HG03196 (cell line): Measurements from ENCODE around the gene DHX16.

Source experiments
- ATAC-seq: cut with Tn5 transposase; IDR thresholded peaks from one replicate; pipeline ENCODE4 v1.9.1; 2021; ENCODE audit not compliant: unreplicated experiment

The DHX16 gene

DNA sequence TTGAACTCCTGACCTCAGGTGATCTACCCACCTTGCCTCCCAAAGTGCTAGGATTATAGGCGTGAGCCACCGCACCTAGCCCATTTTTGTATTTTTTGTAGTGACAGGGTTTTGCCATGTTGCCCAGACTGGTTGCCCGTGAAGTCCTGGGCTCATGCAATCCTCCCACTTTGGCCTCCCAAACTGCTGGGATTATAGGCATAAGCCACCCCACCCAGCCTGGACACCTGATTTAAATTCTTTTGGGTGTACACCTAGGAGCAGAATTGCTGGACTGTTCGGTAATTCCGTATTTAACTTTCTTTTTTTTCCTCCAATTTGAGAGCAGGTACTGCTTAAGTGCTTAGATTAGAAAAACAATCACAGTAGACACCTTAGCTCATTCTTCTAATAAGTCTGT, 23.6 kb upstream of the DHX16 start:
- no peak for ATAC-seq

GRCh38 chr6:30691208-30691847, 18.5 kb upstream of the DHX16 start:
- ATAC-seq: no peak

- ATAC-seq: peak; percentile 22
These were observed 17.8 kb upstream of the DHX16 start, which contains the start of gene NRM for GRCh38 chr6:30690403-30691207. Gene NRM (minus strand): TSS chr6:30690984. CDS start chr6:30690974, 10 bp downstream.

DNA sequence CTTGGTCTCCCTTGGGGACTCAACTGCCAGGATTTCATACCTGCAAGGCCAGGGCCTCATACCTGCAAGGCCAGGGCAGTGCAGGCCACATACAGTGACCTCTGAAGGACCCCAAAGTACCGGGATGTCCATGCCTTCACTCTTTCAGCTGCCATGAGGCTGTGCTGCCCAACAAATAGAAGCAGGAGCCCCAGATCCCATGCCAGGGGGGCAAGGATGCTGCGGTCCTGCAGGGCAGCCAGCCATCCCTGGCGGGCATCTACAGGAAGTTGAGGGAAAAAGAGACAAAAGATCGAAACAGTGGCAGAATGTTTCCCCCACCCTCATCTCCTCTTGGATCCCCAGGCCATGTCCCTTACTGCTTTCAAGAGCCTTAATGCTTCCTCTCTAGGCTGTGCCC, 17.2 kb upstream of the DHX16 start:
- ATAC-seq: no peak

DNA sequence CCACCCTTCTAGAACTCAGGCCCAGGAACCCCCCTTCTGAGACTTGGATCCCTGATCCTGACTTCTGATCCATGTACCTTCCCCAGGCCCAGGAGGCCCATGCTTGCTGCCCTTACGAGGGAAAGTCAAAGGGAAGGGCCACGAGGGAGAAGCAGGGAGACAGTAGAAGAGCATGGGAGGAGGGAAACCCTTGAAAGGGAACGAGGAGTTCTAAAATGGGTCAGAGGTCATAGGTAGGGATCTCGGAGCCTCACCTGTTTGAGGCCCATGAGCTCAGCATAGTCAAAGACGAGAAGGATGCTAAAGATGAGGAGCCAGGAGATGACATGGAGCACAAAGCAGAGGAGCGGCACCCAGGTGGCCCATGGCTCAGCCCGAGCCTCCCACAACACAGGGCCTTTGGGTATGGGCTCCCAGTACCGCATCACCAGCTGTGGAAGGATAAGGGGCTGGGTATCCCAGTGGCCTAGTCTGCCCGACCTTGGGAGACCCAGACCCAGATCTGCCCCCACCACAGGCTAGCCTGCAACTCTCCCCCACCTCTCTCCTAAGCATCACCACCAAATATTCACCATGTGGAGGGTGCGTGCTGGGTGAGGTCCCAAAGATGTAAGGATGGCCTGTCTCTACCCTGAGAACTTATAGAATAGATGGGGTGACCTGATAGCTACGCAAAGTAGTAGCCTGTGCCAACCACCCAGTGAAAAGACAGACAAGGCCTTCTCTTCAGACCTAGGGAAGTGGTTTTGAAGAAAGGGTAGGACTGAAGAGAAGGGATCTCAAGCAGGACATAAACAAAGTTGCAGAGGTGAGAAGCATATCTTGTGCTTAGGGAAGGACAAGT, 16.4 kb upstream of the DHX16 start:
- ATAC-seq: no peak

- no peak for ATAC-seq
These were observed 15.8 kb upstream of the DHX16 start for GRCh38 chr6:30688569-30688968.

- ATAC-seq: no peak
These were observed 15.0 kb upstream of the DHX16 start for GRCh38 chr6:30687659-30688431.

DNA sequence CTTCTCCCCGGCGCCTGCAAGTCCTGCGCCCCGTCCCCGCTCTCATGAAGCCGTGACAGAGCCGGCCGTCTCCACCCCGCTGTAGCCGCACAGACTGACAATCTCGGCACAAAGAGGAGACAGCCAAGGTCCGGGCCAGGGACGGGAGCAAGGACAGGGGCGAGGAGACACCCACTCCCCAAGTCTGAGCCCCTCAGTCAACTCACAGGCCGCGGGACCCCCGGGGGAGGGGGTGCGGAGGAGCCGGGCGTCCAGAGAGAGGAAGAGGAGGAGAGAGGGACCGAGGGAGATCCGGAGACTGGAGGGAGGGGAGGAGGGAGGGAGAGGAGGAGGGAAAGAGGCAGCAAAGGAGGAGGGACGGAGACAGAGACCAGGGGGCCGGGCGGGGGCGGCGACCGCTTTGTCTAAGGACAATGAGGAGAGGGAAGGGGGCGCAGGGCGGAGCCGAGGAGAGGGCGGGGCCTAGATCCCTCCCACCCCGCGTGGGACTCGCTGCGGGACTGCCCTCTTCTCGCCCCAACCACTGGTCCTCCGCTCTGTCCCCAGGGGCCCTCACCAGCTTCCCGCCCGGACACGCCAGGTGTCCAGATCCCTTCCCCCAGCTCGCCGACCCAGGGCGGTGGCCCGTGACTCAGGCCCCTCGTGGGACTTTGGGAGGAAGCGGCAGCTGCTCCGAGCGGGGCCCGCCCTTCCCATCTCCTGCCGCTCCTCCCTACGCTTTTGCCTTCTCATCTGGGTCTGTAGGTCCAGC, 14.3 kb upstream of the DHX16 start:
- peak; percentile 38 for ATAC-seq

- ATAC-seq: no peak
These were observed 13.5 kb upstream of the DHX16 start, which contains the start of gene PPP1R18 for GRCh38 chr6:30686009-30686907. Gene PPP1R18 (minus strand): TSS chr6:30686645. CDS start chr6:30686018, 627 bp downstream.

- ATAC-seq: no peak
These were observed 12.6 kb upstream of the DHX16 start for GRCh38 chr6:30685157-30686008.

DNA sequence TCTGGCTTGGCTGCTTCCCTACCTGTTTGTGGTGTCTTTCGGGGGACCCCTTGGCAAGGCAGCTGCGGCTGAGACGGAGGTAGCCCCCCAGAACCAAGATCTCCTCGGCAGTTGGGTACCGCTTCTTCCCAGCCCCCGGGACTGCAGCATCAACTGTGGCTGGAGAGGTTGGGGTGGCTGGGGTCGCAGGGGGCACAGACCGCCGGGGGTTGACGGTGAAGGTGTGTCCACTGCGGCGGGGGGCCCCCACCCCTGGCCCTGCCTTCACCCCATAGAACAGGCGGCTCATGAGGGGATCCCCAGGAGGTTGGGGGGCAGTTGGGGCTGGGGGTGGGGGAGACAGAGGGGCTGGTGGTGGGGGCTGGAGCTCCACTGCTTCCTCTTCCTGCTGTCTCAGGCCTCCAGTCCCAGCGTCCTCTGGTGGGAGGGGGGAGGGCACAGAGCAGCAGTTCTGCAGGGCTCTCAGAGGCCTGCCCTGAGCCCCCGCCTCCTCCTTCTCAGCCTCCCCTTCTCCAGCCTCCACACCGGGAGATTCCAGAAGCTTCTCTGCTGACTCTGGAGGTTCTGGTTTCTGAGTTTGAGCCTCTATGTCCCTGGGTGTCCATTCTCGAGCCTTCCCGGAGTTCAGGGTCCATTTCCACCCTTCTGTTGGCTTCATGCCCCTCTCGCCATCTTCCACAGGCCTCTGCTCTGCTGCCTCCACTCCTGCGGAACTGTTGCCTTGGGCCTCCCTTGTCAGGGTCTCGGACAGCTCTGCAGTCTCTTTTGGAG, 11.8 kb upstream of the DHX16 start:
- ATAC-seq: no peak

- no peak for ATAC-seq
These were observed 11.2 kb upstream of the DHX16 start for GRCh38 chr6:30683980-30684338.

DNA sequence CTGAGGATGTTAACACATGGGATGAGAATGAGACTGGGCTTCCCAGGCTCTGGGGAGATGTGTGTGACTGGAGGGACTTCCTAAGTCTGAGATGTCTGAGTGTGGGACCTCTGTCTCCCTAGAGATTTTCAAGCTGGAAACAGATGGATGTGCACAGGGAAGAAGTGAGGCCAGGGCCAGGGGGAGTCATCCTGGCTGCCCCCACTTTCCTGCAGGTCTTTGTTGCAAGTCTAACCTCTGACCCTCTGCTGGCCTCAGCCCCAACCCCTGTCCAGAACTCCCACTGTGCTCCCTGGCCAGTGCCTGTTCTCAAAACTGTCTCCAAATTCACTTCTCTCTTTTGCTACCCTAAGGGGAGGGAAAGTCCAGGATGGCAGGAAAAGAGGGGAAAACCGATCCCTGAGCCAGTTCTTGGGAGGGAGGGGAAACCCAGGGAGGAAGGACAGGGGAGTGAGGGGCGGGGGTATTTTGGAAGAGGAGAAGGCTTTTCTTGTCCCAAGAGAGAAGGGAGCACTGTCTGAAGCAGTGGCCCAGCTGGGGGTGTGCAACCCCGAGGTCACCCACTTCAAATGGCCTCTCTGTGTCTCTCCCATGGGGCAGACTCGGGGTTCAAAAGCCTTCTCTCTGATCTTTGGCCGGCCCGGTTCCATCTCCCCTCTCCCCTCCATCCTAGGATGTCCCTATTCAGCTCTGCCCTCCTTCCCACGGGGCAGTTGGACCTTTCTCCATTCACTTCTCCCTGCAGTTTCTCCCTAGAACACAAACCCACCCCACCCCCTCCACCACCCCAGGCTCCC, 10.6 kb upstream of the DHX16 start:
- no peak for ATAC-seq

DNA sequence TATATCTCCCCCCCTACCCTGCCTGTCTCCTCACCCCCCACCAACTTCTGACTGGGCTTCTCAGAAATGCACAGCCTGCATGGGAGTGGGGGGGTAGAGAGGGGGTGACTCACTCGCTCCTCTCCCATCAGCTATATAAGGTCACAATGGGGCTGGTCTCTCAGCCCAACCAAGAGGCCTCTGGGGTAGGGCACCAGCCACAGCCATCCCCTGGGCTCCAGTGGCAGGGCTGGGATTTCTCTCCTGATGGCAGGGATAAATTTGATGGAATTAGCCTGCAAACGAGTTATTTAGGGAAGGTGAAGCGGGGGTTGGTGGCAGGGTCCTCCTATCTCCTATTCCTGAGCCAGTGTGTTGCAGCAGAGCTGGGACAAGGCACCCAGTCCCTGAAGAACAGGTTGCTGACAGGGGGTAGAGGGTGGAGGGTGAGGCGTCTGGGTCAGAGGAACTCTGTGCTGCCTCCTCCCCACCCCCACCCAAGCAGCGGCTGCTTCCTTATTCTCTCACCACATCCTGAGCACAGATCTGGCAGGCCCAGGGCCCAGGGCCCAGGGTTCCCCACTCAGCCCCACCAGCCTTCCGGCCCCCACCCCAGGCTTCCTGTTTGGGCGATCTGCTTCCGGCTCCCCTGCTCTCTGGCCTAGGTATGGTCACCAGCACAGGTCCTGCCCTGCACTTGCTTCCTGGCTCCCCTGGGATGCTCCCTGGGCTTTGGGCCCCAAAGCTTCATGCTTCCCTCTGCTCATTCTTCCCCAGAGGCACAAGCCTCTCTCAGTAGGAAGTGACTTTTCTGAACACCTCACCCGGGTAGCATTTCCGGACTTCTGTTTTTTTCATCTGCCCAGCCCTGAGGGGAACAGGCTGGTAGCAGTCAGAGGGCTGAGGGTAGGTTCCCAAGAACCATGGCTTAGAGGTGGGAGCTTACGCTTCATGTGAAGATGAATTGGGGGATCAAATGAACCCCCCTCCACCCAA, 9.6 kb upstream of the DHX16 start:
- peak; percentile 37 for ATAC-seq

DNA sequence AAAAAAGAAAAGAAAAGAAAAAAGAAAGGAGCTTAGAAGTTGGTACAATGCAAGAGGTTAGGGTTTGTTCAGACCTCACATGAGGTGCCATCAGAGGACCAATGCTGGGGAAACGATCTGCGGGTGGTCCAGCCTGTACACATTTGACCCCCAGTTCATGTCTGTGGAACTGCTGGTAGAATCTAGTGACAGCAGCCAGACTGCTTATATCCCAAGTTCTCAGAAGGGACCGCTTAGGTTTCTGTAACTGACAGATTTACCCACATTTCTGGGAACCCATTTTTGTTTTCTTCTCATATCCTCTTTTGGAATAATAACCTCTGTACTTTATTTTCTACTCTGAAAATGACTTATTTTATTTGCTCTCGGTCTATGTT, 8.9 kb upstream of the DHX16 start:
- no peak for ATAC-seq
